Measurements from ENCODE around the gene LINC00305. TPM values are rescaled to one million over a fixed set of nuclear protein-coding genes. Genes with fewer than 3 reads are reported as not detected.

Gene LINC00305
- total and polyA plus RNA-seq, 4 donors, result not detected

GRCh38 chr18:64082054-64082453 is 66.8 kb downstream of the LINC00305 start:
- Histone ChIP-seq H3K36me3 (ENCODE audit: control insufficient read depth in 1 of 2, insufficient read depth in 2 of 2, low read length in 1 of 2) (no peaks in the 10 kb centered on the region), H3K4me1 (ENCODE audit: control insufficient read depth in 1 of 2, insufficient read depth in 2 of 2, low read length in 2 of 2) (no peaks in the 10 kb centered on the region), H3K27me3 (ENCODE audit: control insufficient read depth in 1 of 2, insufficient read depth in 2 of 2, low read length in 1 of 2) (no peaks in the 10 kb centered on the region), H3K27ac (ENCODE audit: low read depth in 1 of 2, low read length in 2 of 2) (no peak overlapping the region), H3K4me3 (ENCODE audit: low read length in 2 of 2) (no peak overlapping the region), H3K9me3 (ENCODE audit: control insufficient read depth, low read length) (no peaks in the 10 kb centered on the region)
- 81 to 82% methylated on average over 1 of the region's 1 CpG for WGBS, 2 donors
- ATAC-seq (ENCODE audit: low FRiP score), result no peak
- DNase-seq, result no peak
- intact Hi-C loops (cut with DNase I), result no loop called here

- Histone ChIP-seq H3K27me3 (ENCODE audit: control insufficient read depth in 1 of 2, insufficient read depth in 2 of 2, low read length in 1 of 2) (no peaks in the 10 kb centered on the region), H3K36me3 (ENCODE audit: control insufficient read depth in 1 of 2, insufficient read depth in 2 of 2, low read length in 1 of 2) (no peaks in the 10 kb centered on the region), H3K9me3 (ENCODE audit: control insufficient read depth, low read length) (peaks cover 3% of the 10 kb centered on the region), H3K4me3 (ENCODE audit: low read length in 2 of 2) (no peak overlapping the region), H3K27ac (ENCODE audit: low read depth in 1 of 2, low read length in 2 of 2) (no peak overlapping the region), H3K4me1 (ENCODE audit: control insufficient read depth in 1 of 2, insufficient read depth in 2 of 2, low read length in 2 of 2) (no peaks in the 10 kb centered on the region)
- no peak for DNase-seq
- intact Hi-C loops (cut with DNase I), result no loop called here
- WGBS, 2 donors, result 10 to 13% methylated on average over 4 of the region's 4 CpGs
- no peak for ATAC-seq (ENCODE audit: low FRiP score)
Observed at GRCh38 chr18:64073971-64074370, 74.9 kb downstream of the LINC00305 start.

- H3K4me1 ChIP-seq (ENCODE audit: control insufficient read depth in 1 of 2, insufficient read depth in 2 of 2, low read length in 2 of 2), result no peaks in the 10 kb centered on the region
- intact Hi-C loops (cut with DNase I), result no loop called here
- no peak overlapping the region for H3K27ac ChIP-seq (ENCODE audit: low read depth in 1 of 2, low read length in 2 of 2)
- H3K27me3 ChIP-seq (ENCODE audit: control insufficient read depth in 1 of 2, insufficient read depth in 2 of 2, low read length in 1 of 2), result no peaks in the 10 kb centered on the region
- ATAC-seq (ENCODE audit: low FRiP score) (no peak), DNase-seq (no peak)
- H3K36me3 ChIP-seq (ENCODE audit: control insufficient read depth in 1 of 2, insufficient read depth in 2 of 2, low read length in 1 of 2), result no peaks in the 10 kb centered on the region
- no peak overlapping the region for H3K4me3 ChIP-seq (ENCODE audit: low read length in 2 of 2)
- WGBS, 2 donors, result 30 to 41% methylated on average over 3 of the region's 3 CpGs
- H3K9me3 ChIP-seq (ENCODE audit: control insufficient read depth, low read length), result no peaks in the 10 kb centered on the region
Observed at GRCh38 chr18:64055019-64055418, 93.9 kb downstream of the LINC00305 start.

- intact Hi-C loops (cut with DNase I), result no loop called here
- ATAC-seq (ENCODE audit: low FRiP score) (no peak), DNase-seq (no peak)
- Histone ChIP-seq H3K9me3 (ENCODE audit: control insufficient read depth, low read length) (no peaks in the 10 kb centered on the region), H3K4me1 (ENCODE audit: control insufficient read depth in 1 of 2, insufficient read depth in 2 of 2, low read length in 2 of 2) (no peaks in the 10 kb centered on the region), H3K4me3 (ENCODE audit: low read length in 2 of 2) (no peak overlapping the region), H3K36me3 (ENCODE audit: control insufficient read depth in 1 of 2, insufficient read depth in 2 of 2, low read length in 1 of 2) (no peaks in the 10 kb centered on the region), H3K27me3 (ENCODE audit: control insufficient read depth in 1 of 2, insufficient read depth in 2 of 2, low read length in 1 of 2) (no peaks in the 10 kb centered on the region), H3K27ac (ENCODE audit: low read depth in 1 of 2, low read length in 2 of 2) (no peak overlapping the region)
- 30 to 53% methylated on average over 1 of the region's 1 CpG for whole genome bisulfite sequencing, 2 donors
Observed at GRCh38 chr18:64053246-64053645, 95.6 kb downstream of the LINC00305 start.

GRCh38 chr18:64052772-64053171 is 96.1 kb downstream of the LINC00305 start:
- H3K4me1 ChIP-seq (ENCODE audit: control insufficient read depth in 1 of 2, insufficient read depth in 2 of 2, low read length in 2 of 2), result no peaks in the 10 kb centered on the region
- 49 to 57% methylated on average over 2 of the region's 2 CpGs for WGBS, 2 donors
- H3K27ac ChIP-seq (ENCODE audit: low read depth in 1 of 2, low read length in 2 of 2), result no peak overlapping the region
- no peaks in the 10 kb centered on the region for H3K27me3 ChIP-seq (ENCODE audit: control insufficient read depth in 1 of 2, insufficient read depth in 2 of 2, low read length in 1 of 2)
- H3K36me3 ChIP-seq (ENCODE audit: control insufficient read depth in 1 of 2, insufficient read depth in 2 of 2, low read length in 1 of 2), result no peaks in the 10 kb centered on the region
- ATAC-seq (ENCODE audit: low FRiP score), result no peak
- no peak overlapping the region for H3K4me3 ChIP-seq (ENCODE audit: low read length in 2 of 2)
- DNase-seq, result no peak
- H3K9me3 ChIP-seq (ENCODE audit: control insufficient read depth, low read length), result no peaks in the 10 kb centered on the region
- intact Hi-C loops (cut with DNase I), result no loop called here

GRCh38 chr18:64044616-64045015 is 104.3 kb downstream of the LINC00305 start:
- intact Hi-C loops (cut with DNase I), result no loop called here
- 71 to 73% methylated on average over 5 of the region's 5 CpGs for WGBS, 2 donors
- Histone ChIP-seq H3K4me3 (ENCODE audit: low read length in 2 of 2) (no peak overlapping the region), H3K9me3 (ENCODE audit: control insufficient read depth, low read length) (peaks cover 3% of the 10 kb centered on the region), H3K27ac (ENCODE audit: low read depth in 1 of 2, low read length in 2 of 2) (no peak overlapping the region), H3K27me3 (ENCODE audit: control insufficient read depth in 1 of 2, insufficient read depth in 2 of 2, low read length in 1 of 2) (no peaks in the 10 kb centered on the region), H3K4me1 (ENCODE audit: control insufficient read depth in 1 of 2, insufficient read depth in 2 of 2, low read length in 2 of 2) (no peaks in the 10 kb centered on the region), H3K36me3 (ENCODE audit: control insufficient read depth in 1 of 2, insufficient read depth in 2 of 2, low read length in 1 of 2) (no peaks in the 10 kb centered on the region)
- ATAC-seq (ENCODE audit: low FRiP score) (no peak), DNase-seq (no peak)

- H3K4me3 ChIP-seq (ENCODE audit: low read length in 2 of 2), result no peak overlapping the region
Observed at GRCh38 chr18:64042728-64043358, 106.0 kb downstream of the LINC00305 start.

GRCh38 chr18:64037812-64038414 is 111.0 kb downstream of the LINC00305 start:
- intact Hi-C loops (cut with DNase I), result no loop called here
- ATAC-seq (ENCODE audit: low FRiP score) (no peak), DNase-seq (no peak)
- Histone ChIP-seq H3K4me1 (ENCODE audit: control insufficient read depth in 1 of 2, insufficient read depth in 2 of 2, low read length in 2 of 2) (no peaks in the 10 kb centered on the region), H3K4me3 (ENCODE audit: low read length in 2 of 2) (no peak overlapping the region), H3K36me3 (ENCODE audit: control insufficient read depth in 1 of 2, insufficient read depth in 2 of 2, low read length in 1 of 2) (no peaks in the 10 kb centered on the region), H3K27me3 (ENCODE audit: control insufficient read depth in 1 of 2, insufficient read depth in 2 of 2, low read length in 1 of 2) (no peaks in the 10 kb centered on the region), H3K27ac (ENCODE audit: low read depth in 1 of 2, low read length in 2 of 2) (no peak overlapping the region), H3K9me3 (ENCODE audit: control insufficient read depth, low read length) (peaks cover 3% of the 10 kb centered on the region)
- WGBS, 2 donors, result 15 to 16% methylated on average over 3 of the region's 3 CpGs

More at GRCh38 chr18:64042728-64043358, 106.0 kb downstream of the LINC00305 start:
- ATAC-seq (ENCODE audit: low FRiP score) (peak; percentile 48), DNase-seq (no peak)
- Histone ChIP-seq H3K27me3 (ENCODE audit: control insufficient read depth in 1 of 2, insufficient read depth in 2 of 2, low read length in 1 of 2) (no peaks in the 10 kb centered on the region), H3K36me3 (ENCODE audit: control insufficient read depth in 1 of 2, insufficient read depth in 2 of 2, low read length in 1 of 2) (no peaks in the 10 kb centered on the region), H3K4me1 (ENCODE audit: control insufficient read depth in 1 of 2, insufficient read depth in 2 of 2, low read length in 2 of 2) (no peaks in the 10 kb centered on the region), H3K27ac (ENCODE audit: low read depth in 1 of 2, low read length in 2 of 2) (no peak overlapping the region), H3K9me3 (ENCODE audit: control insufficient read depth, low read length) (peaks cover 3% of the 10 kb centered on the region)
- intact Hi-C loops (cut with DNase I), result no loop called here
- 95 to 97% methylated on average over 21 to 24 of the region's 24 CpGs for WGBS, 2 donors

GRCh38 chr18:64032312-64032711 is 116.6 kb downstream of the LINC00305 start:
- DNase-seq, result no peak
- H3K9me3 ChIP-seq (ENCODE audit: control insufficient read depth, low read length), result no peaks in the 10 kb centered on the region
- H3K27ac ChIP-seq (ENCODE audit: low read depth in 1 of 2, low read length in 2 of 2), result no peak overlapping the region
- H3K4me1 ChIP-seq (ENCODE audit: control insufficient read depth in 1 of 2, insufficient read depth in 2 of 2, low read length in 2 of 2), result no peaks in the 10 kb centered on the region
- no peaks in the 10 kb centered on the region for H3K36me3 ChIP-seq (ENCODE audit: control insufficient read depth in 1 of 2, insufficient read depth in 2 of 2, low read length in 1 of 2)
- no peak for ATAC-seq (ENCODE audit: low FRiP score)
- H3K27me3 ChIP-seq (ENCODE audit: control insufficient read depth in 1 of 2, insufficient read depth in 2 of 2, low read length in 1 of 2), result no peaks in the 10 kb centered on the region
- no peak overlapping the region for H3K4me3 ChIP-seq (ENCODE audit: low read length in 2 of 2)
- intact Hi-C loops (cut with DNase I), result no loop called here
- 51 to 52% methylated on average over 6 of the region's 6 CpGs for WGBS, 2 donors
